Activated CD8-positive, alpha-beta memory T cell treated with anti-CD3 and anti-CD28 coated beads for 24 hours (primary cell): ENCODE data around the gene DNAJC15.
"Not testable (repeated sequence)": the region's sequence is repeated elsewhere in the genome, so short reads cannot be mapped to it uniquely, and the experiment has no call there.

Experiments
- DNase-seq: peaks from one replicate; pipeline ENCODE4 v3.0.0-alpha.2; 2020

The DNAJC15 gene

DNA sequence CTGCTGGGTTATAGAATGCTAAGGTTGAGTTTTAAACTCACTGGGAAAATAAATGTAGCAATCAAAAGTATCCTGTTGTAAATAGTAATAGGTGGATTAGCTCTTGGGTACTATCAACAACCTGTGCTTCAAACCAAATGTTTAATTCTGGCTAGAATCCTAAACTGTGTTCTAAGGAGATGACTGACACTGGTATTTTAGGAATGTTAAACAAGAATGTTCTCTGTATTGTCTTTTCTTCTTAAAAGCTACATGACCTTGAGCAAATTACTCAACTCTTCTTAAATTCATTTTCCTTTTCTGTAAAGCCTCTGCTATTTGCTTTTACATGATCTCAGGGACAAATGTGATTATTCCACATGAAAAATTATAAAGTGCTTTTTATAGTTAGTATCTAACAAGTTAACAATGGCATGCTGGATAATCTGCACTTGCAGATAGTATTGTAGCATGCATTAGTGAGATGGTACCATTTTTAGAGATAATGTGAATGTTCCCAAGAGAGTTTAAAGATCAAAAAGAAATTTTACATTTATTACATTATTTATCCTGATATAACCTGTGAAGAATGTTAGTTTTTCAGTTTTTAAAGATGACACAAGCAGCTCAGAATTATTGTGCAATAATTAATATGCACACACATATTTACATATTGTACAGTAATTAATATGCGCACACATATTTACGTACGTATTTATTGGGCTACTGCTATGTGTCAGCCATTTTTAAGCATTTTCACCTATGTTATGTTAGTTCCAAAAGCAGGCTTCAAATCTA is 17.7 kb upstream of the DNAJC15 start:
- no peak for DNase-seq

DNA sequence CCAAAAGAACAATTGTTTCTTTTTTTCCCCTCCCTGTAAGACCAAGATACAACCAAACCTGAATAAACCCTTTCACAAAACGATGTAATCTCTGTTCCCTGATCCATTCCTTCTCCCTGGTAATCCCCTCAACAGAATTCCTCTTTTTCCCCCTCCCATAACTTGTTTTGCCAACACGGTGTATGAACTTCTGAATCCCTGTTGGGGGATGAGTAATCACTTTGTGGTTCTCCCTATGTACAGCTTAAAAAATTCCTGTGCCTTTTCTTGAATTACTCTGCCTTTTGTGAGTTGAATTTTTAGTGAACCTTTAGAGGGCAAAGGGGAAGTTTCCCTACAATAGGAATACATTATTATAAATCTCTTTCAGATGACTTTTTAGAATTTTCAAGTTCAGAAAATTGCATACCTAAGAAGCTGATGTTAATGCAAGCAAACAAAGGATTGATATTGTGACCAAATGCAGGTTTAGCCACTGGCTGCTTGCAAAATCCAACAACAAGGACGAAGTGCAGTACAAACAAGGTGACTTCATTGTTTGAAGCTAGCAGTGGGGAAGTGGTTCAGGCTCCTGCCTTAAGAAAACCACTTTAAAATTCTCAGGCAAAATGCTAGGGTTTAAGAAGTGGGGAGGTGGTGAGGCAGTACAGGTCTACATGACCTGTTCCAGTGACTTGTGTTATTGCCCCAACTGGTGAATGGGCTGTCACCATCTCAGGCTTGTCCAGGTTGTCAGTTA is 16.3 kb upstream of the DNAJC15 start:
- no peak for DNase-seq

DNA sequence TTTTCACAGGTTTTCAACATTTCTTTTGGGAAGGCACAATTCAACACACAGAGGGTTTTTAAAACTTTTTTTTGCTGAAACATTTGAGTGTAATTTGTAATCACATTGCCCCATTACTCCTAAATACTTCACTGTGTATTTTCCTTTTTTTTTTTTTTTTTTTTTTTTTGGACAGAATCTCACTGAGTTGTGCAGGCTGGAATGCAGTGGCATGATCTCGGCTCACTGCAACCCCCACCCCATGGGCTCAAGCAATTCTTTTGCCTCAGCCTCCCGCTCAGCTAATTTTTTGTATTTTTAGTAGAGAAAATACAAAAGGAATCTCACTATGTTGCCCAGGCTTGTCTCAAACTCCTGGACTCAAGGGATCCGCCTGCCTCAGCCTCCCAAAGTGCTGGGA is 14.8 kb upstream of the DNAJC15 start:
- DNase-seq, result no peak

DNA sequence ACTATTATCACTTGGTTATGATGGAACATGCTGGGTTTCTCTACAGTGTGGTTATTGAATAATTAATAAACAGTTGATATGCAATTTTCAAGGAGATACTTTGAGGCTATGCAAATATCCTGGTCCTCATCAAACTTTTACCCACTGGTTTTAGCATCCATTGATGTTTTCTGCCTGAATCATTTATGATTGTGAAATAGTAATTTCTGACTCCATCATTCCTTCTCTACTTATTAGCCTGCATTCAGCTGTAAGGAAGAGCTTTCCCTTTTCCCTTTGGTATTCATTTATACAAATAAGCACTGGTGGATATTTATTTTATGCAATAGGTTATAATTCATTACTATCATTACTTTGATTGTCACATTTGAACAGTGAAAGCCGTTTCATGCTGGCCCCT is 13.9 kb upstream of the DNAJC15 start:
- no peak for DNase-seq

DNA sequence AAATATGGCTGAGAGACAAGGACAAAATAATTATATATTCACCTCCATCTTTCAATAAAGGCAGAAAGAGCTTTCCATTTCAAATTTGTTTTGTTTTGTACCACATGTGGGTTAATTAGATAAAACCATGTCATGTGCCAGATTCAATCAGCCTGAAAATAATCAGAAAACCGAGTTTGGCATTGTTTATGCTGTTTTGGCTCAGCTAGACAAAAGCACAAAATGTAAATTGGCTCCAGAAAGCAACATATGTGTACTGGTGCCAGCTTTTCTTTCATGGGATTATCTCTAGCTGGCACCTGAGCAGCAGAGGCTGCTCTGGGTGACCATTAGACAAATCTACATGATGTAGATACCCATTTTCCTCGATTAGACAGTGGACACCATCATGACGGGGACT is 9.2 kb upstream of the DNAJC15 start:
- DNase-seq, result no peak

DNA sequence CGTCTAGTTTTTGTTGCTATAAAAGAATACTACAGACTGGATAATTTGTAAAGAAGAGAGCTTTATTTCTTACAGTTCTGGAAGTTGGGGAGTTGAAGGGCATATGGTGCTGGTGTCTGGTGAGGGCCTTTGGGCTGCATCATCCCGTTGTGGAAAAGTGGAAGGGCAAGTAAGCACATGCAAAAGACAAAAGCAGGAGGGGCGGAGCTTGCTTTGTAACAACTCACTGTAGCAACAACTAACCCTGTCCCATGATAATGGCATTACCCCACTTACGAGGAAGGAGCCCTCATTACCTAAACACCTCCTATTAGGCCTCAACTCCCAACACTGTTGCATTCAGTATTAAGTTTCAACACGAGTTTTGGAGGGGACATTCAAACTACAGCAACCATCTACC is 7.2 kb upstream of the DNAJC15 start:
- no peak for DNase-seq

DNA sequence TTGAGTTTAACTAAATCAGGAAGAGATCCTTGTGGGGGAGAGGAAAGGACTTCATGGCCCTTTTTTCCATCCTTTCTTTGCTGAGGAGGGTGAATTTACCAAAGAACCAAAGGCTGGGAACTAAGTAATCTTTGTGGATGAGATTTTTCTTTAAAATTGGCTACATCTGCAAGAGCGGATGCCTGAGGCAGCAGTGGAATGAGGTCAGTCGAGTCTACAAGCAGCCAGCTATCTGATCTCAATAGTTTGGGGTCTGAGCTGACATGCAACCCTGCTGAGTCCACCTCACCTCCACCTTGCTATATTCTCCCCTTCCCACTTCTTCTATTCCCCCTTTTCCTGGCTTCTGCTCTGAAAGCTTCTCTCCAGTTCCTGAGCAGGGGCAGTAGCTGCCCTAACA is 3.6 kb upstream of the DNAJC15 start:
- DNase-seq, result no peak

DNA sequence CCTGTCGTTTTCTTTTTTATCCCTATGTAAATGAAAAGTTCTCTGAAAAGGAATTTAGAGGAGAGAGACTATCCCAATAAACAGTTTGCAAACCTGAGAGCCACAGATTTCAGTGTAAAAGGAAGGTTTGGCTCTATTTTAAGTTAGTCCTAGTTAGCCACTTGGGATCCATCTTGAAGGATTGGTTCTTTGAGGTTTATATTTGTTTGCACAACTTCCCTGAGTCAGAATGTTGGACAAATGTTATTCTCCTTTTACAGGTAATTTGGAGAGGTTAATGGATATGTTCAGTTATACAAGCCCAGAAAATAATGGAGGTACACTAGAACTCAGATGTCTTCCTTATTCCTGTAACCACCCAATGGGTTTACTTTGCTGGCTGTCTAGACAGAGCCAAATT is 2.6 kb upstream of the DNAJC15 start:
- no peak for DNase-seq

DNA sequence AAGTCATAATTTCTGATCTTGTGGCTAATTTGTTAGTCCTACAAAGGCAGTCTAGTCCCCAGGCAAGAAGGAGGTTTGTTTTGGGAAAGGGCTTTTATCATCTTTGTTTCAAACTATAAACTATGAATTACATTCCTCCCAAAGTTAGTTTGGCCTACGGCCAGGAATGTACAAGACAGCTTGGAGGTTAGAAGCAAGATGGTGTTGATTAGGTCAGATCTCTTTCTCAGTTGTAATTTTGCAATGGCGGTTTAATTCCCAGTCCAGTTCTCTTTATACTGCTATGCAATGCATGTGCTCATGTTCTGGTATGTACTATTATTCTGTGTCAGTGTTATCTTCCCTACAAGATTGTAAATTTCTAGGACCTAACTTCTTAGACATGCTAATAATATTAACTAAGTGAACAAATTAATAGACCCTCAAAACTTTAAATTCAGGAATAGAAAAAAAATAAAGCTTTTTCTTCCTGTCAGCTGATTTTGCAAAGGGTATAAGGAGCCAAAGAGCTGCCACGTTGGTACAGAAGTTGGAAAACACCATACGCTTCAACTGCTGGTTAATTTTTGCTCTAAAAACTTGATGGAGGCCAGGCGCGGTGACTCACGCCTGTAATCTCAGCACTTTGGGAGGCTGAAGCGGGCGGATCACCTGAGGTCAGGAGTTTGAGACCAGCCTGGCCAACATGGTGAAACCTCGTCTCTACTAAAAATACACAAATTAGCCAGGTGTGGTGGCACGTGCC is 1.3 kb upstream of the DNAJC15 start:
- DNase-seq, result no peak

DNA sequence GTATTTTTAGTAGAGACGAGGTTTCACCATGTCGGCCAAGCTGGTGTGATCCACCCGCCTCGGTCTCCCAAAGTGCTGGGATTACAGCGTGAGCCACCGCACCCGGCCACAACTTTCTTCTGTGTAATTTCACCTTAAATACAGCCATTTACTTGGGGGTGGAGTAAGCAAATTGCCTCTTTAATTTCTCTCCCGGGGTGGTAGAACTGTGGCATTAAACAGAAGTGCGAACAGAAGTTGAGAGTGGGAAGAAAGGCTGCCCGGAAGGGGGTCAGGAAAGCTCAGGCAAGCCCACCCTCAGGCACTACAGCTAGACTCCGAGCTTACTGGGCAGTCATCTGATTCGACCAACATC is 475 bp upstream of the DNAJC15 start:
- DNase-seq, result no peak

DNA sequence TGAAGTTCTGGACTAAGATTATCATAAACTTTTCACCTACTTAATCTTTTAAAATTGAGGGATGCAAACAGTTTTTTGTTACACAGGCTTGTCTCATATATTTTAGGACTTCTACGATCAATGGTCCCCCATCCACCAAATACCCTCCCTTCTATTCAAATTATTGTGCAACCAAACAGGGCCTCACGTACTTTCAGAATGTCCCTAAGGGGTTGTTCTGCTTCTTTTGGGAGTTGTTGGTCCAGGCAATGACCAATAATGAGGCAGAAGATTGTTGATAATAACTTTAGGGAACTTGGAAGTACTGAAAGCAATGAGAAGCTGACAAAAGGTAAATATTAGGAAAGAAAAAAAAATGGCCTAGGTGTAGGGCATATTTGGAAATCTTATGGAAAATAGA is 2.9 kb downstream of the DNAJC15 start:
- no peak for DNase-seq

DNA sequence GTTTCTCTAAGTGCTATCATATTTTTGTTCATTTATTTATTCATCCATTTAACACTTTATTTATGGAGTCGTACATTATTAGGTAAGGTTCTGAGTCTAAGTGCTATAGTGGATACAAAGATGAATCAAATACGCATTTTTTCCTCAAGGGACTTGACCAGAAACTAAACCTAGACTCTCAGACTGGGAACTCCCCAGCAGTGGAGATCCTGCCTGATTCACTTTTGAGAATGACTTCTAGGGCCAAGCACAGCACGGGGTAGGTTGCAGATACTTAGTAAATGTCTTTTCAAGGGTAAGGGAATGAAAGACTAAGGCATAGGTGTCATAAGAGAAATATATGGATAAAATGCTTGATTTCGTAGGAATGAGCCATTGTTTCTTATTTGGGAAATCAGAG is 7.2 kb downstream of the DNAJC15 start:
- no peak for DNase-seq

DNA sequence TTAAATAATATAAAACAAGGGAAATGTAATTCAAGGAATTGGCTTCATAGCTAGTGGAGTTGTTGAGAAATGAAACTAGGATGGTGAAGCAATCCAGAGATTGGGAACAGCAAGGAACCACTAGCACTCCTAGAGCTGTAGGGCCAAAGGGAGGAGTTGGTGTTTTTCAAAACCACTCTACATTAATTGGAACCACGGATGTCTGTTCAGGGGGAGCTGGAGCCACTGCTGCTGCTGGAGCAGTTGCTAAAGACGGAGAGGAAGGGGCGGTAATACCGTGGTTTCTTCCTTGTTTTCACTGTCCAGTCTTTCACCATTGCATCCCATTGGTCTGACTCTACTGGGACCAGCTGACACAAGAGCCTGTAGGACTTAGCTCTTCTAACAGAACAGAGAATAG is 8.5 kb downstream of the DNAJC15 start:
- DNase-seq, result no peak

DNA sequence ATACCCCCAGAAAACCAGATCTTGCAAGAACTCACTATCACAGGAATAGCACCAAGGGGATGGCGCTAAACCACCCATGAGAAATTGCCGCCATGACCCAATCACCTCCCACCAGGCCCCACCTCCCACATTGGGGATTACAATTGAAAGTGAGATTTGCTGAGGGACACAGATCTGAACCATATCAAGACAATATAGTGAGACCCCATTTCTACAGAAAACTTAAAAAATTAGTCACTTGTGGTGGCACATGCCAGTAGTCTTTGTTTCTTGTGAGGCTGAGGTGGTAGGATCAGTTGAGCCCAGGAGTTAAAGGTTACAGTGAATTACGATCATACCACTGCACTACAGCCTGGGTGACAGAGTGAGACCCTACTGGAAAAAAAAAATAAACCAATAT is 9.7 kb downstream of the DNAJC15 start:
- DNase-seq, result no peak

DNA sequence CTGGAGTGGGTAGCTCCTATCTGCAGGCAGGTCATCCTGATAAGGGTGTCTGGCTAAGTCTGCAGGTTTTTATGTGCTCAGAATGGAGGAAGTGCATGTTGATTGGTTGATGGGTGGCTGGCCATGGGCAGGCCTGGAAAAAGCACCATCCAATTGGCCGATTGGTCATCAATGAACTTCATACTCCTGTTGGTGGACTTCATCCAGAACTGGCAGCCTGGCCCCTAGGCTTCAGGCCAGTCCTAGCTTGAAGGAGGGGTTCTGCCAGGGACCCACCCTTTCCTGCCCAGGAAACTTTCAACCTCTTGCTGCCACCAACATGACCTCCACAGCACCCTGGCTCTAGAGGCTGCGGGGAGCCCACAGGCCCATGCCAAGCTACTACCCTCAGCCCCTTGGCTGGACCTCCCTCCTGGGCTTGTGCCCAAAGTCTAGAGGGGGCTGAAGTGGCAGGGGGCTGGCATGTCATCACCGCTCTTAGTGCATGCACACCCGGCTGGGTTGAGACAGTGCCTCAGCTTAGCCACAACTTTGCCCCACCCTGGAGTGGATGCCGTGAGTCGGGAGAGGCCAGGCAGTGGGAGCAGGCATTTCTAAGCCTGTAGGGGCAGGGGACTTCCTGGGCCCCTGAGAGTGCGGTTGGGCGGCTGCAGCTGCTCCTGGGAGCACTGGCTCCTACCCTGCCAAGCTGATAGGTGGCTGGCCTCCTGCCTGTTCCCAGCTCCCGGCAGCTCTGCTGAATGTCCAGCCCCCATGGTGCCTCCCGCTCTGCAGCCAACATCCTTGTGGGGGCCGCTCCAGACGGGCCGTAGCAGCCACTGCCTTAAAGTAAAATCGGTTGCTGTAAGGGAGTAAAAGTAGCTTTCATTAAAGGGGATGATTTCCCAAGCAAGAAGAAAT is 13.2 kb downstream of the DNAJC15 start:
- no peak for DNase-seq

DNA sequence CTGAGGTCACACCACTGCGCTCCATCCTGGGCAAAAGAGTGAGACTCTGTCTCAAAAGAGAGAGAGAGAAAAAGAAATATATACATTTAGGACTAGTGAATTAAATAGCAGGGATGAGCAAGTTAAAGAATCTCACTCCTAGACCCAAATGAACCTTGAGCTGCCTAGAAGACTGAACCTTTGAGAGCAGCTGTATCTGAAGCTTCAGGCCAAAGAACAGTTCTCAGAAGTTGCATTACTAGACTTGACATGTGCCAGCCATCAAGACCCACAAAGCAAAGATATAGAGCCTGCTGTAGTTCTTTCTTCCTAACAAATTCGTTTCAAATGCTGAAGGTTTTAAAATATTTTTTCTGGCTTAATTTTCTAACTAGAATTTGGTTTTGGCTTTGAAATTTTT is 16.6 kb downstream of the DNAJC15 start:
- DNase-seq, result no peak

DNA sequence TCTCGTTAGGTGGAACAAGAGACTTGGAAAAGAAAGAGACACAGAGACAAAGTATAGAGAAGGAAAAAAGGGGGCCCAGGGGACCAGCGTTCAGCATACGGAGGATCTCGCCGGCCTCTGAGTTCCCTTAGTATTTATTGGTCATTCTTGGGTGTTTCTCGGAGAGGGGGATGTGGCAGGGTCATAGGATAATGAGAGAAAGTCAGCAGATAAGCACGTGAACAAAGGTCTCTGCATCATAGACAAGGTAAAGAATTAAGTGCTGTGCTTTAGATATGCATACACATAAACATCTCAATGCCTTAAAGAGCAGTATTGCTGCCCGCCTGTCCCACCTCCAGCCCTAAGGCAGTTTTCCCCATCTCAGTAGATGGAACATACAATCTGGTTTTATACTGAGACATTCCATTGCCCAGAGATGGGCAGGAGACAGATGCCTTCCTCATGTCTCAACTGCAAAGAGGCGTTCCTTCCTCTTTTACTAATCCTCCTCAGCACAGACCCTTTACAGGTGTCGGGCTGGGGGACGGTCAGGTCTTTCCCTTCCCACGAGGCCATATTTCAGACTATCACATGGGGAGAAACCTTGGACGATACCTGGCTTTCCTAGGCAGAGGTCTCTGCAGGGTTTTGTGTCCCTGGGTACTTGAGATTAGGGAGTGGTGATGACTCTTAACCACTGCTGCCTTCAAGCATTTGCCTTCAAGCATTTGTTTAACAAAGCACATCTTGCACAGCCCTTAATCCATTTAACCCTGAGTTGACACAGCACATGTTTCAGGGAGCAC is 17.4 kb downstream of the DNAJC15 start:
- DNase-seq, result not testable (repeated sequence)

DNA sequence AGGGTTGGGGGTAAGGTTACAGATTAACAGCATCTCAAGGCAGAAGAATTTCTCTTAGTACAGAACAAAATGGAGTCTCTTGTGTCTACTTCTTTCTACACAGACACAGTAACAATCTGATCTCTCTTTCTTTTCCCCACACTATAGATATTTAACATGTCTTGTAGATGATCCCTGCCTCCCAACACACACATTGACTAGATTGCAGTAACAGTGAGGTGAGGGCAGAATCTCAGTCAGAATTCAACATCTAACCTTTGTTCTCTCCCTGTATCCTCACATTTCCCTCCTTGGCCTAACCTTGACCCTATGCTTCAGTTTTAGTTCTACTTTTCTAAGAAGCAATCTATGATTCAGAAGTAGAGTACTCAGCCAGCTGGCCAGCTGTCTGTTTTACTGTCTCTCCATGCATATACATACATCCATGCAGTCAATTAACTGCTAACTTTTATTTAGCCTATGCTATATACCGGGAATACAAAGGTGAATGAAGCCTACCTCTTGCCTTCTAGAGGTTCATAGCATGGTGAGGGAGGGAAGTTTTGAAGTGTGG is 18.1 kb downstream of the DNAJC15 start:
- DNase-seq, result no peak

DNA sequence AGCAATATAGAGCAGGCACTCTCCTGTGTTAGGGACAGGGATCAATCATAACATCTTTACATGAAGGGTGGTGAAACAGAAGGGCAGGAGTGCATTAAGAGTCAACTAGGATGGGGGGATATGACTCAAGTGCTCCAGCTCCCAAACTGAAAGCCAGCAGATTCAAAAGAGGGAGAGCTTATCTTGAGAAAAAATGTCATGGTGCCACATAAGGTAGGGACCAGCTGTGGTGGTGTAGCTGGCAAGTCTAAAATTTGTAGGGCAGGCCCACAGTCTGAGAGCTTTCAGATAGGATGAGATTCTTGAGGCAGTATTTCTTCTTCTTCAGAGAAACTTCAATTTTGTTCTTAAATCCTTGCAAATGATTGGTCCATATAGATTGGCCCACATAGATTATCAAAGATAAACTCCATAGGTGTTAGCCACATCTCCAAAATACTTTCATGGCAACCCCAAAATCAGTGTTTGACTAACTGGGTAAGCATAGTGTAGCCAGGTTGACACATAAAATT is 19.1 kb downstream of the DNAJC15 start:
- DNase-seq, result no peak

DNA sequence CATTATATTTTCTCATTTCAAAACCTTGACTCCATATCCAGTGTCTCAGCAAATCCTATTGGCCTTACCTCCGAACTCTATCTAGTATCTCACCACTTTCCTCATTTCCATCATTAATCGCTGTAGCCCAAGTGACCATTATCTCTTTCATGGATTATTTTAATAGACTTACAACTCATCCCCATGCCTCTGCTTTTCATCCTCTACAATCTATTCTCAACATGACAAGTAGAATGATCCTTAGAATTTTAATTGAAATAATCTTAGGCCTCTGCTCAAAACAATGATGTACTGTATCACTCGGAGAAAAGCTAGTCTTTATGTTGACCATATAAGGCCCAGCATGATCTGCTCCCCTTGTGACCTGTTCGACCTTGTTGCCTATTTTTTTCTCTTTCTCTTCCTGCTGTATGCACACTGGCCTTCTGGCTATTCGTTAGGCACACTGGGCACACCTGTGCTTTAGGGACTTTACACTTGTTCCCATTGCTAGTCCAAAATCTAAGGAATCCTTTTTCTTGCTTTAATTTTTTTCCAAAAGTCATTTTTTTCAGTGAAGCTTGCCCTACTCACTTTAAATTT is 21.4 kb downstream of the DNAJC15 start:
- DNase-seq, result no peak

DNA sequence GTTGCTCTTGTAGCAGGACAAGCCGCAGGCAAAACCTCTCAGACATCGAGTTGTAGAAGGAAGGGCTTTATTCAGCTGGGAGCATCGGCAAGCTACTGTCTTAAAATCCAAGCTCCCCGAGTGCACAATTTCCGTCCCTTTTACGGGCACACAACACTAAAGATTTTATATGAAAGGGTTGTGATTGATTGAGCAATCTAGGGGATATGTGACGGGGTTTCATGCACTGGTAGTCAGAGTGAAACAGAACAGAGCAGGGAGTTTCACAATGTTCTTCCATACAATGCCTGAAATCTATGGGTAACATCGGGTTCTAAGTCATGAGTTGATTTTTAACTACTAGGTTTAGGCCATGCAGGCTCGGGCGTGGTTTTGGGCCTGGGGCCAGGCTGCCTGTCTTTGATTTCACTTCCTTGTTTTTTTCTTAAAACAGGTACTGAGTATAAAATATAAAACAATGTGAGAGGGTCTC is 22.0 kb downstream of the DNAJC15 start:
- not testable (repeated sequence) for DNase-seq
